Effector memory CD4-positive, alpha-beta T cell (primary cell): ENCODE measurements around the gene TCERG1.

Experiments
- DNase-seq, 3 donors: peaks; one replicate each; pipeline ENCODE4 v3.0.0-alpha.2; 2020
- H3K27ac ChIP-seq: 2 replicates; pipeline ENCODE4 v1.7.0; 2013; ENCODE audit warnings: mild to moderate bottlenecking, low read length, moderate library complexity; ENCODE audit not compliant: insufficient read depth, poor library complexity, severe bottlenecking
- H3K27me3 ChIP-seq: replicated peaks from 2 replicates; pipeline ENCODE4 v1.7.0; 2013; ENCODE audit warnings: mild to moderate bottlenecking, low read length; ENCODE audit not compliant: insufficient read depth, control insufficient read depth, poor library complexity, severe bottlenecking
- H3K36me3 ChIP-seq: 2 replicates; pipeline ENCODE4 v1.7.0; 2013; ENCODE audit warnings: mild to moderate bottlenecking, low read length, moderate library complexity; ENCODE audit not compliant: control insufficient read depth, insufficient read depth
- H3K4me1 ChIP-seq: 2 replicates; pipeline ENCODE4 v1.7.0; 2013; ENCODE audit warnings: low read length, mild to moderate bottlenecking; ENCODE audit not compliant: control insufficient read depth, insufficient read depth, poor library complexity, severe bottlenecking
- H3K4me3 ChIP-seq: 2 replicates; pipeline ENCODE4 v1.7.0; 2013; ENCODE audit warnings: low read length, low read depth, mild to moderate bottlenecking; ENCODE audit not compliant: insufficient read depth, poor library complexity, severe bottlenecking
- H3K9me3 ChIP-seq: 2 replicates; pipeline ENCODE4 v1.7.0; 2013; ENCODE audit warnings: mild to moderate bottlenecking, low read length, moderate library complexity; ENCODE audit not compliant: control insufficient read depth

The TCERG1 gene

DNA sequence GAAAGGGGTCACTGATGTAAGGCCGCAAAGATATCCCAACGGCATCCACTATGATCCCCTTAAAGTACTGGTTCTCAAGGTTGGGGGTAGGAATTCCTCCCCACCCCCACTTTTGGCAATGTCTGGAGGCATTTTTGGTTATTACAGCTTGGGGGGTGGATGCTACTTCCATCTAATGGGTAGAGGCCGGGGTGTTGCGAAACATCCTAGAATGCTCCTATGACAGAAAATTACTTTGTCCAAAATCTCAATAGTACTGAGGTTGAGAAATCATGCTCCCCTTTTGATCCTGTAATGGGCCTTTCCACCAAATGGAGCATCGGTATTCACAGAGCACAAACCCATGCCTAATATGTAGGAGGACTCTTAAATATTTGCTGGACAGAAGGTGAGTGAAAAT lies 20.8 kb upstream of the TCERG1 start:
- no peaks in the 10 kb centered on the region for H3K9me3 ChIP-seq
- no peak for DNase-seq
- no peaks in the 10 kb centered on the region for H3K36me3 ChIP-seq
- no peaks in the 10 kb centered on the region for H3K27me3 ChIP-seq
- H3K4me1 ChIP-seq, result no peaks in the 10 kb centered on the region
- no peak overlapping the region for H3K27ac ChIP-seq
- no peak overlapping the region for H3K4me3 ChIP-seq

DNA sequence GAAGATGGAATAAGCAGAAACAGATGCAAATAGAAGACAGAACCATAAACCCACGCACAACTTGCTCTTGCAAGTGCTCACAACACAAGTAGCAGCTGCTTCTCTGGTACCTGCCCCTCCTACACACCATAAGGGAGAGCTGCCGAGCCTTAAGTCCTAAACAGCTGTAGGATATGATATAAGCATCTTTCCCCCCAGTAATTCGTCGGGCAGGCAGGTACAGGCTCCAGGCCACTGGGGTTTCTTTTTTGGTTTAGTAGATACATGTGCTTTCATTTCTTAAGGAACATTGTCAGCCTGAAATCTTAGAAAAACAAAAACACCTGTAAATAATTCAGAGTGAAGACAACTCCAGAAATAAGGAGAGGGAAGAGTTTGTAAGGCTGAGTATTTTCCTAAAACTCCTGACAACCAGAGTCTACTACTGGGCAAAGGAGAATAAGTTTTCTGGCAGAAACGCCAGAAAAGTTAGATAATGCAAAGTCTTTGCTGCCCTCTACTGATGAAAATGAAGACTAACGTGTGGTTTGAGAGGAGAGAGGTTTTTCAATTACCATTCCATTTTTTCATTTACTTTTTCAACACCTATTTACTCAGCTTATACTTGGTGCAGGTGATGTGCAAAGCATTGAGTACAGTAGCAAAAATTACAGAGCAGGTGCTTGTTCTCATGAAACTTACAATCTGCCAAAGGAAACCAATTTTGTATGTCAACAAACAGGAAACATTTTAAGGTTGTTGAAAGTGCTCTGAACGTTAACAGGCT lies 20.1 kb upstream of the TCERG1 start:
- Histone ChIP-seq H3K36me3 (no peaks in the 10 kb centered on the region), H3K4me1 (no peaks in the 10 kb centered on the region)
- no peak for DNase-seq

DNA sequence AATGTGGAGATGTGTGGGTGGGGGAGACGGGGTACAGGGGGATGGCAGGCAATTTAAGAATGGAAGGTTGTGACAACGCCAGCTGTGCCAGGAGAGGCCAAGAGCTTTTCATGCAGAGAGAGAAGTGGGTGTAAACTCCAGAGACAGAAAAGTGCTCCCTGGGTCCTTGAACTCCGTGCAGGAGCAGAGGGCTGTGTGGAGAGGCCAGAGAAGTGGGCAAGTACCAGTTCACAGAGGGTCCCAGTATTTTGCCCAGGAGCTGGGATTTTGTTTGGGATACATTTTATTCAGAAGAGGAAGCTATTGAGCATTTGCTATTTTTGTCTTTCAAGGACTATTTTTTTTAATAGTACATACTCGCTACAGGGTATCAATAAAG lies 19.5 kb upstream of the TCERG1 start:
- no peak overlapping the region for H3K4me3 ChIP-seq
- no peak overlapping the region for H3K27ac ChIP-seq

More for the DNA sequence above, 20.1 kb upstream of the TCERG1 start:
- Histone ChIP-seq H3K4me3 (no peak overlapping the region), H3K9me3 (no peaks in the 10 kb centered on the region), H3K27ac (no peak overlapping the region), H3K27me3 (no peaks in the 10 kb centered on the region)

DNA sequence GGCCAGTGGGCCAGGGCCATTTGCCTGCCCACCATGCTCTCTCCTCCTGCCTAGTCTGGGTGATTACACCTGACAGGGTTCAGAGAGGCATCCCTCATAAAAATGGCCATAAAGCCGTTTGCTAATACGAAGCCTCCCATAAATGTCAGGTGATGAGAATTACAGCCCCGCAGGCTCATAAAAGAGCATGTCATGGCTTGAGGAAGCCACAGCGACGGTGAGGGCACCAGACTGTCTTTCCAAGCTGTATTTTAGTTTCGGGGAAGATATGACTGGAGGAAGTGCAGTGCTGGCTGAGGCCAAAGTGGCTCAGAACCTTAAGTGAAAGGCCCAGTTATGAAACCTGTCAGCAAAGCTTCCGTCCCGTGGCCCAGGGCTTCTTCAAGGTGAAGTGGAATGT lies 18.5 kb upstream of the TCERG1 start:
- Histone ChIP-seq H3K27ac (no peak overlapping the region), H3K4me3 (no peak overlapping the region), H3K36me3 (no peaks in the 10 kb centered on the region), H3K27me3 (no peaks in the 10 kb centered on the region), H3K9me3 (no peaks in the 10 kb centered on the region), H3K4me1 (no peaks in the 10 kb centered on the region)
- DNase-seq, result no peak

More for the DNA sequence above, 19.5 kb upstream of the TCERG1 start:
- no peaks in the 10 kb centered on the region for H3K27me3 ChIP-seq
- H3K9me3 ChIP-seq, result no peaks in the 10 kb centered on the region
- H3K36me3 ChIP-seq, result no peaks in the 10 kb centered on the region
- no peak for DNase-seq
- no peaks in the 10 kb centered on the region for H3K4me1 ChIP-seq

DNA sequence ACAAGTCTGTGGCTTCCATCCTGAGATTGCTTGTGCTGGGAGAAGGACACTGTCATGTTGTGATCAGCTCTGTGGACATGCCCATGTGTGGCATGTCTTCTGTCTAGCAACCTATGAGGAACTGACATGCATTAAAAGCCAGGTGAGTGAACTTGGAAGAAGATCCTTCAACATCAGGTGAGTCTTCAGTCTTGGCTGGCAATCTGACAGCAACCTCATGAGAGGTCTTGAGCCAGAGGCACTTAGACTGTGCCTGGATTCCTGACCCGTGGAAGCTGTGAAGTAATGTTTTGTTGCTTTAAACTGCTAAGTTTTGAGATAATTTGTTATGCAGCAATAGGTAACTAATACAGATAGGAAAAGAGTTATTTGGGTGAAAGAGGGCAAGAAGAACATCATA lies 6.8 kb upstream of the TCERG1 start:
- DNase-seq, result no peak
- no peak overlapping the region for H3K27ac ChIP-seq
- no peaks in the 10 kb centered on the region for H3K4me1 ChIP-seq
- H3K4me3 ChIP-seq, result no peak overlapping the region
- no peaks in the 10 kb centered on the region for H3K36me3 ChIP-seq
- peaks cover 3% of the 10 kb centered on the region for H3K27me3 ChIP-seq
- no peaks in the 10 kb centered on the region for H3K9me3 ChIP-seq

DNA sequence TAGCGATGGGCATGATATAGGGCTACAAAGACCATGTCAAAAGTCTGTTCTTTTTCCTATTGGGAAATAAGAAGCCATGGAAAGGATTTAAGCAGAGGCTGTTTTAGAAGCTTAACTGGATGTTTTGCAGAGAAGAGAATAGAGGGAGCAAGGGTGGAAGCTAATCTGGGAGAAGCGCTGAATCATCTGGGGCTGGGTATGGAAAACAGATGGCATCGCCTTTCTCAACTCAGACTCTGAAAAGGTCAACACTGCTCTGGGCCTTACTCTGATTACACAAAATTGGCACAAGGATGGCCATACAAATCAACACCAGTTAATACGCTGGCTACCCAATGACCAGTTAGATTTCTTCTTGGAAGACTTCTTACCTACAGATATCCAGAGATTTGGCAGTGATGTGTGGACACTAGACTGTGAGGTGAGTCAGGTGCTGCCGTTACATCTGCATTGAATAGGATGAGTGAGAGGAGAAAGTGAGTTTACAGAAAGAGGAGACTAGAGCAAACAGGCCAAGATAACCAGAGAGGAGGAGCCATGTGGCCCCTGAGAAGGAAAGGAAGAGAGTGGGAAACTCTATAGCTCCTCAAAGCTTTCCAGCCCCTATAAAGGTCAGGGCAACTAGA lies 6.2 kb upstream of the TCERG1 start:
- H3K36me3 ChIP-seq, result no peaks in the 10 kb centered on the region
- H3K27me3 ChIP-seq, result peaks cover 3% of the 10 kb centered on the region
- no peaks in the 10 kb centered on the region for H3K9me3 ChIP-seq
- H3K4me3 ChIP-seq, result no peak overlapping the region
- H3K27ac ChIP-seq, result no peak overlapping the region
- H3K4me1 ChIP-seq, result no peaks in the 10 kb centered on the region
- no peak for DNase-seq

DNA sequence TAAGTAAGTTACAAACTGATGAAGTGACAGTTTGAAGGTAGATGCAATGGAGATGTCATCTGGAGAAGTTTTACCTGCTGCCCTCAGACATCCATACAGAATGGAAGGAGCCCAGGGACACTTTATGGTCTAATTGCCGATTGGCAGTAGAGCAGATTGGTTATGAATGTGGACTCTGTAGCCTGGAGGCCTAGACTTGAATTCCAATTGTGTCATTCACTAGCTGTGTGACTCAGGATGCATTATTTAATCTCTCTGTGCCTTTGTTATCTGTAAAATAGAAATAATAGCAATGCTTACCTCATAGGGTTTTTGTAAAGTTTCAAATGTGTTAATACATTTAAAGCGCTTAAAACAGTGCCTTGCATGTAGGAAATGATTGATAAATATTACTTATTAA lies 5.2 kb upstream of the TCERG1 start:
- DNase-seq, result no peak
- H3K4me3 ChIP-seq, result no peak overlapping the region
- H3K4me1 ChIP-seq, result no peaks in the 10 kb centered on the region
- H3K36me3 ChIP-seq, result no peaks in the 10 kb centered on the region
- no peaks in the 10 kb centered on the region for H3K27me3 ChIP-seq
- H3K9me3 ChIP-seq, result no peaks in the 10 kb centered on the region
- no peak overlapping the region for H3K27ac ChIP-seq

DNA sequence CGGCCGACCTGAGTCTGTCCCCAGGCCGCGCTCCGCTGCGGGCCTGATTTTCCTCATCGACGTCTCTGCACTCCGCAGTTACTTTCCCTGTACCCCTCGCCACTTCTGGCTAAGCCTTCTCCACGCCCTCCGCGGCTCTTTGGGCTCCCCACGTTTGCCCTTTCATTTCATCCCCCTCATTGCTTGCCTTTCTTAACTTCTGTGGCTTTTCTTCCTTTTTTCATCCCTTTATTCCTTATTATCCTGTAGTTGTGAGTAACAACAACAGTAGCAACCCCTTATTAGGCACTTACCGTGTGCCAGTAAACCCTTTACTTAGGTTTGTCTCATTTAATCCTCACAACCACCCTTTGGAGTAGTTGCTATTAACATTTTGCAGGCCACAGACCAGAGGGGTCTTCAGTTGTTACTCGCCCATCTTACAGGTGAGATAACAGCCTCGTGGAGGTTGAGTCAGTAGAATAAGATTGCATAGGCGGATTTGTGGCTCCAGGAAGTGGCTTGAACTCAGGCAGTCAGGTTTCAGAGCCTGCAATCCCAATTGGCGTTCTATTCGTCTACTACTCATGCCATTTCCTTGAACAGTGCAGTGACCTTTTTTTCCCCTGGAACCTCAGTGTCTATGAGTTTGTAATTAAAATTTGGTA lies 724 bp downstream of the TCERG1 start:
- Histone ChIP-seq H3K9me3 (no peaks in the 10 kb centered on the region), H3K4me1 (peaks cover 2% of the 10 kb centered on the region), H3K27ac (peak overlapping the region; percentile 95), H3K4me3 (peak overlapping the region; percentile 96), H3K27me3 (no peaks in the 10 kb centered on the region), H3K36me3 (no peaks in the 10 kb centered on the region)
- no peak for DNase-seq

DNA sequence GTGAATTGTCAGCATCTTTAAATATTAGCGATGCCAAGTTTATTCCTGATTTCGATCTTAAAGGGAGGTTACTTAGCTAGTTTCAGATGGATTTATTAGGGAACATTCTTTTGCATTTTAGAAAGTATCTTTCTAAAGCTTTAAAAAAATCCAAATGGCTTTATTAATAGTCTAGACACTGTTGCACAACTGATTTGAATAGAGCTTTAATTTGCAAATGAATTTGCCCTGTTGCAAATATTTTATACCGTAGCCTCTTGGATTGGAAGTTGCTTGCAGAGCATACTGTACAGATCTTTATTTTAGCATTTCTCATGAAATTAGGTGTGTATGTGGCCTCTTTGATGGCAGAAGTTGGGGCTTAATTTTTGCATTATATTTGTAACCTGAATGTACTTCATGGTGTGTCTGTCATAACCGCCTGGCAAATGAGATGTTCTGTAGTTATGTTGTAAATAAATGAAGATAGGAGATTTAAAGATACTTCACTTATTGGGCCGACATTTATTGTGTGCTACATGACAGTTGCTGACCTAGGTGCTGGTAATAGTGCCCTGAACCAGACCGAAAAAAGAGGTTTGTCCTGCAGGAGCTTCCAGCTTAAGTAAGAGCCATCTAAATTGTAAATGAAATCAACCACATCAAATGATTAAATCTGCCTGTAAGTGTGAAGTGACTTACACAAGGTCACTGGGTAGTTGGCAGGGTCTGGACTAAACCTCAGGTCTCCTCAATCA lies 1.8 kb downstream of the TCERG1 start:
- no peak overlapping the region for H3K27ac ChIP-seq
- H3K4me3 ChIP-seq, result no peak overlapping the region
- H3K36me3 ChIP-seq, result no peaks in the 10 kb centered on the region
- DNase-seq, result no peak
- H3K27me3 ChIP-seq, result no peaks in the 10 kb centered on the region
- H3K9me3 ChIP-seq, result no peaks in the 10 kb centered on the region
- H3K4me1 ChIP-seq, result peaks cover 2% of the 10 kb centered on the region
